Endothelial cell of umbilical vein (primary cell): ENCODE results near the gene C17orf114.

Experiments
- BruUV-seq: library from RNA; stranded (reverse); fragments of 400-500 nt; replicated peaks from 2 replicates; lab custom pipeline; 2021; lab: Mats Ljungman, UMichigan
- CTCF ChIA-PET: fragments of 300-600, 350-600 bp; sonication (Branson Sonifier 250); formaldehyde crosslinking; loops from one replicate; lab custom pipeline; 2021; ENCODE audit warnings: antibody characterized with exemption, inconsistent platforms; lab: Charles Lee
- POLR2A ChIA-PET: fragments of 300-600, 350-600 bp; sonication (Branson Sonifier 250); formaldehyde crosslinking; loops from one replicate; lab custom pipeline; 2021; ENCODE audit warnings: antibody characterized with exemption, inconsistent platforms; lab: Charles Lee
- DNase-seq: peaks from one replicate; pipeline ENCODE4 v3.0.0-alpha.2; 2011; ENCODE audit warnings: low read depth, low spot score
- FAIRE-seq: peaks from 2 replicates; lab custom pipeline; 2011; peaks lifted over from hg19 to GRCh38; lab: Jason Lieb, UNC
- H2AFZ ChIP-seq: 2 replicates; pipeline ENCODE4 v1.6.0; 2012; ENCODE audit warnings: low read depth, low read length, control low read depth, inconsistent platforms
- H3K27ac ChIP-seq: 2 replicates; pipeline ENCODE4 v1.5.1; 2011; ENCODE audit warnings: low read depth, mild to moderate bottlenecking, control low read depth, low read length, moderate library complexity; ENCODE audit not compliant: insufficient read depth
- H3K27me3 ChIP-seq, 2 experiments: 2 replicates each; pipeline versions ENCODE4 v1.6.0 to v1.6.1; 2011; ENCODE audit warnings: low read length in 2 of 2, mixed read lengths in 1 of 2; ENCODE audit not compliant: control insufficient read depth in 2 of 2, insufficient read depth in 2 of 2
- H3K36me3 ChIP-seq, 2 experiments: 2 replicates in 1 of 2; 3 replicates in 1 of 2; pipeline ENCODE4 v1.5.1; 2011; ENCODE audit warnings: low read length in 2 of 2, mild to moderate bottlenecking in 1 of 2, moderate library complexity in 1 of 2; ENCODE audit not compliant: control insufficient read depth in 2 of 2, insufficient read depth in 2 of 2; ENCODE audit errors: extremely low read depth in 1 of 2
- H3K4me1 ChIP-seq: 3 replicates; pipeline ENCODE4 v1.5.1; 2011; ENCODE audit warnings: mild to moderate bottlenecking, low read length; ENCODE audit not compliant: control insufficient read depth, insufficient read depth; ENCODE audit errors: extremely low read depth
- H3K4me2 ChIP-seq: 2 replicates; pipeline ENCODE4 v1.6.1; 2011; ENCODE audit warnings: low read length, control low read depth, mixed read lengths; ENCODE audit not compliant: insufficient read depth
- H3K4me3 ChIP-seq, 3 experiments: fragments of 200-600 bp in 1 of 3; sonication (generic), shearing (Covaris generic) in 1 of 3; replicated peaks in 1 of 3; 2 replicates each; pipeline ENCODE4 v1.5.1; 2011 to 2016; ENCODE audit warnings: control low read depth in 3 of 3, low read length in 3 of 3, mild to moderate bottlenecking in 2 of 3, inconsistent platforms in 1 of 3, low read depth in 1 of 3, moderate library complexity in 1 of 3; ENCODE audit not compliant: insufficient read depth in 1 of 3
- H3K79me2 ChIP-seq: 2 replicates; pipeline ENCODE4 v1.6.0; 2012; ENCODE audit warnings: low read length, inconsistent platforms; ENCODE audit not compliant: control insufficient read depth, insufficient read depth
- H3K9ac ChIP-seq: replicated peaks from 2 replicates; pipeline ENCODE3; 2011; ENCODE audit warnings: low read length, control low read depth; ENCODE audit not compliant: insufficient read depth; ENCODE audit errors: extremely low read depth
- H3K9me1 ChIP-seq: replicated peaks from 3 replicates; pipeline ENCODE4 v1.6.0; 2011; ENCODE audit warnings: mild to moderate bottlenecking, low read length; ENCODE audit not compliant: control insufficient read depth, insufficient read depth; ENCODE audit errors: extremely low read depth
- H3K9me3 ChIP-seq: replicated peaks from 2 replicates; pipeline ENCODE4 v1.5.1; 2012; ENCODE audit warnings: low read length, inconsistent platforms; ENCODE audit not compliant: control insufficient read depth, insufficient read depth
- H4K20me1 ChIP-seq: replicated peaks from 2 replicates; pipeline ENCODE3; 2011; ENCODE audit warnings: mild to moderate bottlenecking, low read length; ENCODE audit not compliant: control insufficient read depth, insufficient read depth; ENCODE audit errors: extremely low read depth
- CTCF ChIP-seq, 2 donors: IDR thresholded peaks; 1 replicate in 1 of 2; 2 replicates in 1 of 2; pipeline ENCODE4 v1.5.1; 2011; ENCODE audit warnings: low read length in 2 of 2, mild to moderate bottlenecking in 2 of 2, moderate library complexity in 2 of 2, control low read depth in 1 of 2, inconsistent platforms in 1 of 2, low read depth in 1 of 2; ENCODE audit not compliant: insufficient read depth in 1 of 2; ENCODE audit errors: extremely low read depth in 1 of 2
- EZH2 ChIP-seq: IDR thresholded peaks from 2 replicates; pipeline ENCODE4 v1.6.1; 2012; ENCODE audit warnings: borderline replicate concordance, low read depth, mild to moderate bottlenecking, moderate library complexity, low read length, inconsistent platforms; ENCODE audit not compliant: severe bottlenecking
- FOS ChIP-seq: IDR thresholded peaks from 2 replicates; pipeline ENCODE4 v1.6.1; 2011; ENCODE audit warnings: mild to moderate bottlenecking, low read length, moderate library complexity, borderline replicate concordance; ENCODE audit not compliant: insufficient read depth
- GATA2 ChIP-seq: IDR thresholded peaks from 2 replicates; pipeline ENCODE4 v1.7.0; 2011; ENCODE audit warnings: low read depth, mild to moderate bottlenecking, moderate library complexity, mixed read lengths, low read length; ENCODE audit not compliant: insufficient read length, insufficient read depth
- JUN ChIP-seq: IDR thresholded peaks from 2 replicates; pipeline ENCODE4 v1.6.1; 2011; ENCODE audit warnings: borderline replicate concordance, low read depth; ENCODE audit not compliant: insufficient read length, insufficient read depth
- MYC ChIP-seq: IDR thresholded peaks from one replicate; pipeline ENCODE4 v1.6.1; 2011; ENCODE audit warnings: mild to moderate bottlenecking, low read depth, low read length
- POLR2A ChIP-seq: IDR thresholded peaks from 2 replicates; pipeline ENCODE4 v1.6.1; 2012; ENCODE audit warnings: low read depth, mild to moderate bottlenecking, control low read depth, low read length
- POLR2AphosphoS5 ChIP-seq: IDR thresholded peaks from 2 replicates; pipeline ENCODE4 v1.6.1; 2012; ENCODE audit warnings: low read depth, mild to moderate bottlenecking, control low read depth, low read length, moderate library complexity; ENCODE audit not compliant: insufficient read depth
- dilution Hi-C: fragments of 300-500 bp; cut with MboI; formaldehyde crosslinking; loops from one replicate; pipeline ENCODE4 v1.15.0; 2019; ENCODE audit warnings: low sequenced_read_pairs; ENCODE audit not compliant: extremely low pct_ligation_motif_present
- intact Hi-C: fragments of 100-400 bp; cut with micrococcal nuclease; formaldehyde crosslinking; loops from one replicate; pipeline ENCODE4 v1.10.0; 2022
- TF ChIP-seq, protein P1 (sequence below): IDR thresholded peaks from 2 replicates; pipeline ENCODE4 v1.6.1; 2011; ENCODE audit not compliant: insufficient read depth, insufficient read length

The C17orf114 gene

DNA sequence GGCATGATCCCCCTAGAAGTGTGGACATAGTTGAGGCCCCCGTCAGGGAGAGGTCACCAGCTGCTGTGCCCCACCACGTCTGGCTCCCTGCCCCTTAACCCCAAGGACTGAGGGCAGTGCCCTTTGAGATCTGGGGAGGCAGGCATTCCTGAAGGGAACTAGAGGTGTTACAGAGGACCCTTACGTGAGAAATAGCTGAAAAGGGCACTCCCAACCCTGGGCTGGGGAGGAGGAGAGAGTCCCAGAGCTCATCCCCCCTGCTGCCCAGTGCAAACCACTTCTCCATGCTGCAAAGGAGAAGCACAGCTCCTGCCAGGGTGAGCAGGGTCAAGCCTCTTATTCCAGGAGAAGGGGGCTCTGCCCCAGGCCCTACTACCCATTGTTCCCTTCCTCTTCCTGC lies 20.7 kb upstream of the C17orf114 start:
- H3K9me3 ChIP-seq = no peaks in the 10 kb centered on the region
- no peaks in the 10 kb centered on the region for H3K9me1 ChIP-seq
- dilution Hi-C loops = no loop called here
- DNase-seq = no peak
- BruUV-seq = no TSS peak
- H3K9ac ChIP-seq = no peak overlapping the region
- no peak for FAIRE-seq
- no peaks in the 10 kb centered on the region for H4K20me1 ChIP-seq
- H3K79me2 ChIP-seq = no peaks in the 10 kb centered on the region
- no peak for TF ChIP-seq POLR2A
- TF ChIP-seq CTCF (IDR thresholded peaks at IDR 0.05; ENCODE audit: extremely low read depth in 1 of 2, insufficient read depth in 1 of 2, low read depth in 1 of 2, low read length in 2 of 2) = no peak
- no peak for TF ChIP-seq FOS
- TF ChIP-seq MYC = no peak
- TF ChIP-seq, protein P1, sequence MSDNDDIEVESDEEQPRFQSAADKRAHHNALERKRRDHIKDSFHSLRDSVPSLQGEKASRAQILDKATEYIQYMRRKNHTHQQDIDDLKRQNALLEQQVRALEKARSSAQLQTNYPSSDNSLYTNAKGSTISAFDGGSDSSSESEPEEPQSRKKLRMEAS = no peak
- no peak for TF ChIP-seq JUN
- TF ChIP-seq GATA2 = no peak
- no peak for TF ChIP-seq EZH2
- TF ChIP-seq POLR2AphosphoS5 = no peak
- no peak overlapping the region for H3K4me3 ChIP-seq
- H3K27me3 ChIP-seq = no peaks in the 10 kb centered on the region
- ChIA-PET CTCF (interaction anchor here (1.4 kb wide), 1 partner anchor 58 kb away, joined by 5 read pairs; no protein-coding TSS in a partner anchor), POLR2A (no interaction called here)
- no peaks in the 10 kb centered on the region for H3K4me1 ChIP-seq
- no peak overlapping the region for H3K27ac ChIP-seq
- H2AFZ ChIP-seq = no peak overlapping the region
- H3K4me2 ChIP-seq = no peak overlapping the region
- peaks cover 0 to 9% of the 10 kb centered on the region in 2 experiments for H3K36me3 ChIP-seq
- intact Hi-C loops = no loop called here
